HEK293 (cell line): ENCODE measurements around the gene SLC35F3.

Source experiments
- CTCF ChIA-PET: fragments of 350-600 bp; formaldehyde crosslinking; extraction: SDS; loops from one replicate; lab custom pipeline; 2021; ENCODE audit warnings: antibody characterized with exemption; lab: Yijun Ruan, JAX
- POLR2A ChIA-PET: fragments of 300-600 bp; formaldehyde crosslinking; extraction: SDS; loops from one replicate; lab custom pipeline; 2020; ENCODE audit warnings: antibody characterized with exemption, inconsistent platforms; lab: Yijun Ruan, JAX
- H3K27ac ChIP-seq: fragments of 200-500 bp; sonication (Bioruptor generic); 2 replicates; pipeline ENCODE4 v1.5.1; 2014; ENCODE audit warnings: low read depth, low read length, control low read depth, inconsistent platforms; ENCODE audit errors: extremely low read depth
- H3K36me3 ChIP-seq, 2 experiments: fragments of 200-500 bp in 1 of 2; sonication (Bioruptor generic) in 1 of 2; 1 replicate in 1 of 2; 2 replicates in 1 of 2; pipeline ENCODE4 v1.5.1; 2014 to 2017; ENCODE audit warnings: inconsistent platforms in 2 of 2, low read length in 2 of 2; ENCODE audit not compliant: control insufficient read depth in 2 of 2, insufficient read depth in 1 of 2
- H3K4me1 ChIP-seq: fragments of 200-500 bp; sonication (Bioruptor generic); 2 replicates; pipeline ENCODE4 v1.5.1; 2014; ENCODE audit warnings: mild to moderate bottlenecking, low read length, inconsistent platforms; ENCODE audit not compliant: control insufficient read depth, insufficient read depth
- H3K4me3 ChIP-seq: 2 replicates; pipeline ENCODE4 v1.5.1; 2011; ENCODE audit warnings: low read depth, mild to moderate bottlenecking, control low read depth, low read length, moderate library complexity
- H3K9me3 ChIP-seq: fragments of 200-500 bp; sonication (Bioruptor generic); 2 replicates; pipeline ENCODE4 v1.5.1; 2014; ENCODE audit warnings: low read depth, low read length, inconsistent platforms; ENCODE audit not compliant: control insufficient read depth, insufficient read depth
- FEZF1 ChIP-seq: fragments of 450-650 bp; formaldehyde crosslinking; IDR thresholded peaks from 2 replicates; pipeline ENCODE4 v1.5.1; 2016; ENCODE audit warnings: missing biosample characterization, missing genetic modification characterization
- GLI2 ChIP-seq: fragments of 450-650 bp; formaldehyde crosslinking; IDR thresholded peaks from 2 replicates; pipeline ENCODE4; 2017; ENCODE audit warnings: missing biosample characterization, missing genetic modification characterization, low read depth, borderline replicate concordance
- GLIS2 ChIP-seq: fragments of 450-650 bp; formaldehyde crosslinking; IDR thresholded peaks from 2 replicates; pipeline ENCODE4 v1.5.1; 2016; ENCODE audit warnings: missing biosample characterization, missing genetic modification characterization
- HOXC10 ChIP-seq: sonication (generic); formaldehyde crosslinking; IDR thresholded peaks from 2 replicates; pipeline ENCODE4 v1.8.1; 2023; ENCODE audit warnings: mild to moderate bottlenecking, missing genetic modification reagents
- TSHZ1 ChIP-seq: fragments of 450-650 bp; formaldehyde crosslinking; IDR thresholded peaks from 2 replicates; pipeline ENCODE4 v1.5.1; 2016; ENCODE audit warnings: missing biosample characterization, missing genetic modification characterization, borderline replicate concordance
- ZBTB49 ChIP-seq: fragments of 450-650 bp; formaldehyde crosslinking; IDR thresholded peaks from 2 replicates; pipeline ENCODE4 v1.5.1; 2016; ENCODE audit warnings: missing biosample characterization, missing genetic modification characterization, low read depth
- ZBTB6 ChIP-seq: fragments of 450-650 bp; formaldehyde crosslinking; IDR thresholded peaks from 2 replicates; pipeline ENCODE4 v1.5.1; 2017; ENCODE audit warnings: missing biosample characterization, missing genetic modification characterization
- ZNF214 ChIP-seq: fragments of 450-650 bp; formaldehyde crosslinking; IDR thresholded peaks from 2 replicates; pipeline ENCODE4 v1.5.1; 2017; ENCODE audit warnings: missing biosample characterization, mild to moderate bottlenecking, missing genetic modification characterization, borderline replicate concordance
- ZNF280C ChIP-seq: fragments of 450-650 bp; formaldehyde crosslinking; IDR thresholded peaks from 2 replicates; pipeline ENCODE4 v1.5.1; 2016; ENCODE audit warnings: missing biosample characterization, missing genetic modification characterization
- ZNF350 ChIP-seq: fragments of 450-650 bp; formaldehyde crosslinking; IDR thresholded peaks from 2 replicates; pipeline ENCODE4 v1.5.0; 2017; ENCODE audit warnings: missing biosample characterization, mild to moderate bottlenecking, missing genetic modification characterization
- ZNF416 ChIP-seq: fragments of 450-650 bp; formaldehyde crosslinking; IDR thresholded peaks from 2 replicates; pipeline ENCODE4 v1.5.1; 2016; ENCODE audit warnings: missing biosample characterization, missing genetic modification characterization
- ZNF423 ChIP-seq: fragments of 450-650 bp; formaldehyde crosslinking; IDR thresholded peaks from 2 replicates; pipeline ENCODE4 v1.5.1; 2016; ENCODE audit warnings: missing biosample characterization, missing genetic modification characterization
- ZNF518A ChIP-seq: fragments of 450-650 bp; formaldehyde crosslinking; conservative IDR thresholded peaks from 2 replicates; pipeline ENCODE4 v1.5.1; 2016; ENCODE audit warnings: low read depth, missing biosample characterization, missing genetic modification characterization
- ZNF530 ChIP-seq: fragments of 450-650 bp; formaldehyde crosslinking; IDR thresholded peaks from 2 replicates; pipeline ENCODE4 v1.5.1; 2016; ENCODE audit warnings: low read depth, missing biosample characterization, missing genetic modification characterization
- ZNF560 ChIP-seq: fragments of 450-650 bp; formaldehyde crosslinking; IDR thresholded peaks from 2 replicates; pipeline ENCODE4 v1.5.1; 2017; ENCODE audit warnings: missing biosample characterization, missing genetic modification characterization, borderline replicate concordance
- ZNF645 ChIP-seq: fragments of 450-650 bp; formaldehyde crosslinking; IDR thresholded peaks from 2 replicates; pipeline ENCODE4; 2016; ENCODE audit warnings: missing biosample characterization, missing genetic modification characterization
- ZNF654 ChIP-seq: fragments of 450-650 bp; formaldehyde crosslinking; IDR thresholded peaks from 2 replicates; pipeline ENCODE4 v1.5.1; 2016; ENCODE audit warnings: low read depth, missing biosample characterization, missing genetic modification characterization
- ZNF76 ChIP-seq: fragments of 450-650 bp; formaldehyde crosslinking; IDR thresholded peaks from 2 replicates; pipeline ENCODE4; 2016; ENCODE audit warnings: low read depth, missing biosample characterization, missing genetic modification characterization, borderline replicate concordance
- ZSCAN23 ChIP-seq: fragments of 450-650 bp; formaldehyde crosslinking; IDR thresholded peaks from 2 replicates; pipeline ENCODE4 v1.5.1; 2016; ENCODE audit warnings: missing biosample characterization, missing genetic modification characterization

SLC35F3 gene

GRCh38 chr1:234307726-234308125, 403.2 kb downstream of the SLC35F3 start:
- no peak overlapping the region for H3K27ac ChIP-seq
- ChIA-PET POLR2A (no interaction called here), CTCF (interaction anchor here (0.6 to 8.2 kb wide), 11 partner anchors 15 to 642 kb away, joined by 3 to 199 read pairs (median 5); no protein-coding TSS in a partner anchor)
- no peaks in the 10 kb centered on the region for H3K4me1 ChIP-seq
- no peak overlapping the region for H3K4me3 ChIP-seq
- H3K9me3 ChIP-seq, result no peaks in the 10 kb centered on the region
- TF ChIP-seq ZBTB49 (tag by site-specific recombination) (no peak), ZNF518A (tag by site-specific recombination) (no peak), HOXC10 (CRISPR knock-in tag) (no peak), ZNF214 (no peak), ZBTB6 (tag by site-specific recombination) (no peak), ZNF645 (tag by site-specific recombination) (no peak), ZNF350 (tag by site-specific recombination) (no peak), ZNF654 (tag by site-specific recombination) (no peak), ZNF560 (tag by site-specific recombination) (no peak), FEZF1 (tag by site-specific recombination) (no peak), ZNF416 (tag by site-specific recombination) (no peak), GLIS2 (tag by site-specific recombination) (no peak), ZNF280C (tag by site-specific recombination) (no peak), ZNF423 (tag by site-specific recombination) (no peak), GLI2 (no peak), ZNF76 (tag by site-specific recombination) (no peak), ZNF530 (tag by site-specific recombination) (no peak), ZSCAN23 (no peak), TSHZ1 (no peak)
- H3K36me3 ChIP-seq, result no peaks in the 10 kb centered on the region
